Measurements from ENCODE around the gene IMPA2. TPM values are rescaled to one million over a fixed set of nuclear protein-coding genes. Genes with fewer than 3 reads are reported as not detected.
A peak's percentile ranks its signal among the peaks of the same experiment; 100 is the strongest.

IMPA2 gene
- total RNA-seq, 4 donors from 2014 or later, result 112 to 385 (median 215) TPM

DNA sequence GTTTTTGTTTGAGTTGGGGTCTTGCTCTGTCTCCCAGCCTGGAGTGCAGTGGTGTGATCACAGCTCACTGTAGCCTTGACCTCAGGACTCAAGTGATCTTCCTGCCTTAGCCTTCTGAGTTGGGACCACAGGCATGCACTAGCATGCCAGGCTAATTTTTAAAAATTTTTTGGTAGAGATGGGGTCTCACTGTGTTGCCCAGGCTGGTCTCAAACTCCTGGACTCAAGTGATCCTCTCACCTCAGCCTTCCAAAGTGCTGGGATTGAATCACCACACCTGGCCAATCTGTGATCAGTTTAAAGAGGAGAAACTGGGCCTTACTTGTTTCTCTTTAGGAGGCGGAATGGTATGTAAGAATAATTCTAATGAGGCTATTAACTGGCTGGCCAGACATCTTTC is 49.9 kb downstream of the IMPA2 start:
- Histone ChIP-seq H3K4me3 (no peak overlapping the region), H3K27ac (peak overlapping the region in 3 of 4 donors; percentile 66 to 75 (median 70)), H3K27me3 (no peaks in the 10 kb centered on the region), H3K4me1 (peaks cover 0 to 60% (median 20%) of the 10 kb centered on the region in 3 donors), H3K36me3 (peaks cover 0 to 49% of the 10 kb centered on the region in 2 donors), H3K9me3 (no peaks in the 10 kb centered on the region)
- no peak for ATAC-seq
- TF ChIP-seq EP300 (IDR thresholded peaks at IDR 0.05) (no peak), POLR2A (IDR thresholded peaks at IDR 0.05) (no peak), POLR2AphosphoS5 (IDR thresholded peaks at IDR 0.05) (no peak)
- TF ChIP-seq, protein P1, sequence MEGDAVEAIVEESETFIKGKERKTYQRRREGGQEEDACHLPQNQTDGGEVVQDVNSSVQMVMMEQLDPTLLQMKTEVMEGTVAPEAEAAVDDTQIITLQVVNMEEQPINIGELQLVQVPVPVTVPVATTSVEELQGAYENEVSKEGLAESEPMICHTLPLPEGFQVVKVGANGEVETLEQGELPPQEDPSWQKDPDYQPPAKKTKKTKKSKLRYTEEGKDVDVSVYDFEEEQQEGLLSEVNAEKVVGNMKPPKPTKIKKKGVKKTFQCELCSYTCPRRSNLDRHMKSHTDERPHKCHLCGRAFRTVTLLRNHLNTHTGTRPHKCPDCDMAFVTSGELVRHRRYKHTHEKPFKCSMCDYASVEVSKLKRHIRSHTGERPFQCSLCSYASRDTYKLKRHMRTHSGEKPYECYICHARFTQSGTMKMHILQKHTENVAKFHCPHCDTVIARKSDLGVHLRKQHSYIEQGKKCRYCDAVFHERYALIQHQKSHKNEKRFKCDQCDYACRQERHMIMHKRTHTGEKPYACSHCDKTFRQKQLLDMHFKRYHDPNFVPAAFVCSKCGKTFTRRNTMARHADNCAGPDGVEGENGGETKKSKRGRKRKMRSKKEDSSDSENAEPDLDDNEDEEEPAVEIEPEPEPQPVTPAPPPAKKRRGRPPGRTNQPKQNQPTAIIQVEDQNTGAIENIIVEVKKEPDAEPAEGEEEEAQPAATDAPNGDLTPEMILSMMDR (IDR thresholded peaks at IDR 0.05), result no peak
- WGBS, 2 donors (ENCODE audit: low coverage in 1 of 2), result 63 to 83% methylated on average over 1 of the region's 1 CpG

DNA sequence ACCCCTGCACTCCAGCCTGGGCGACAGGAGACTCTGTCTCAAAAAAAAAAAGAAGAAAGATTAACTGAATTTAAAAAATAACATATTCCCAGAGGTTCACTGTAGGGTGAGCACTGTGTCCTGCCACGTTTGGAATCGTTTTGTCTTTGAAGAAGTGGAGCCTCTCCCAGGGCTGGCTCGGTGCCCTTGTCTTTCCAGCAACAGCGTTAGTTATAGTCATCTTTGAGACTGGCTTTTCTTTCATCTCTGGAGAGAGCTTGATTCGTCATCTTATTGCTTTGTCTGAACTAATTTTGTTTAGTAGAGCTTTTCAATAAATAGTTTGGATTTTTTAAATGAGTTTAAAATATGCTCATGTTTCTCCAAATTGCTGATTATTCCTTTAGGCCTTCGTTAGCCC is 50.5 kb downstream of the IMPA2 start:
- peaks cover 0 to 49% of the 10 kb centered on the region in 2 donors for H3K36me3 ChIP-seq
- H3K4me3 ChIP-seq, result no peak overlapping the region
- no peaks in the 10 kb centered on the region for H3K9me3 ChIP-seq
- H3K27me3 ChIP-seq, result no peaks in the 10 kb centered on the region
- peak overlapping the region in 3 of 4 donors; percentile 66 to 75 (median 70) for H3K27ac ChIP-seq
- no peak for TF ChIP-seq EP300 (IDR thresholded peaks at IDR 0.05)
- TF ChIP-seq, protein P1 (IDR thresholded peaks at IDR 0.05), result no peak
- peak; percentile 77 for TF ChIP-seq POLR2AphosphoS5 (IDR thresholded peaks at IDR 0.05)
- 25 to 31% methylated on average over 7 of the region's 7 CpGs for WGBS, 2 donors (ENCODE audit: low coverage in 1 of 2)
- H3K4me1 ChIP-seq, result peaks cover 0 to 54% (median 15%) of the 10 kb centered on the region in 3 donors
- peak; percentile 65 for ATAC-seq

DNA sequence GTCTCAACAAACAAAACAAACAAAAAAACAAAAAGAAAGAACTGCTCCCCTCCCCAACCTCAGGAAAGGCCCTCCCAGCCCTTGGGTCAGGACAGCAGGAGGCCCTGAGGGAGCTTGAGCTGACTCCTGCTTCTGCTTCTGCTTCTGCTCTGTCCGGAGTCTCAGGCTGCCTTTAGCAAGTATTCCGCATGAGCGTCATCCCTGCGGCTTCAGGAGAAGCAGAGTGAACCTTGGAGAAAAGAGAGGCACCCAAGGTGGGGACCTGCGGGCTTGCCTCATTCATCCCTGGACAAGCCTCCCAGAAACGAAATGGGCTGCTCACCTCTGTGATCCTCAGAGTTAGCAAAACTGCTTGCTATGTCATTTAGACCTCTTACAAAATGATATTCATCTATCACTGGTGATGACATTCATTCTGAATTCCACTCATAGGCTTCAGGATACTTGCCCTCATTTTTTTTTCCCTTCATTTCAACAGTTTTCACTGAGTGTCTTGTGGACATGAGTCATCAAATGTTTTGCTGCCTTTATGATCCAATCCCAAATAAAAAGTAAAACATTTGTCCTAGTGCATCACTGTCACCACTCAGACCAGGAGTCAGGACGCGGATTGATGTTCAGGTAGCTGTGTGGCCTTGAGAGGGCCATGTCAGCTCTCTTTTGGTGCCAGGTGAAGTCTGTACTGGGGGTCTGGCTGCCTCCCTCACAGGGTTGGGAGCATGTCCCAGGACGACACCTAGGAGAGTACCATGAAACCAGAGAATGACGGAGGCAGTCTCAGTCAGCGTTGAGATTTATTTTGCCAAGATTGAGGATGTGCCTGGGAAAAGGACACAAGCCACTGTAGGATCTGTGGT is 51.7 kb downstream of the IMPA2 start:
- peak; percentile 62 for ATAC-seq
- Histone ChIP-seq H3K4me3 (no peak overlapping the region), H3K9me3 (no peaks in the 10 kb centered on the region), H3K4me1 (peaks cover 0 to 45% (median 12%) of the 10 kb centered on the region in 3 donors), H3K27me3 (no peaks in the 10 kb centered on the region), H3K27ac (peak overlapping the region in 3 of 4 donors; percentile 66 to 75 (median 70)), H3K36me3 (peaks cover 0 to 46% of the 10 kb centered on the region in 2 donors)
- TF ChIP-seq, protein P1 (IDR thresholded peaks at IDR 0.05), result no peak
- TF ChIP-seq EP300 (IDR thresholded peaks at IDR 0.05) (no peak), POLR2A (IDR thresholded peaks at IDR 0.05) (no peak), POLR2AphosphoS5 (IDR thresholded peaks at IDR 0.05) (no peak)
- WGBS, 2 donors (ENCODE audit: low coverage in 1 of 2), result 77 to 89% methylated on average over 5 to 6 of the region's 11 CpGs

GRCh38 chr18:12033643-12034025 is 52.3 kb downstream of the IMPA2 start:
- TF ChIP-seq POLR2AphosphoS5 (IDR thresholded peaks at IDR 0.05) (no peak), POLR2A (IDR thresholded peaks at IDR 0.05) (no peak), EP300 (IDR thresholded peaks at IDR 0.05) (no peak)
- TF ChIP-seq, protein P1 (IDR thresholded peaks at IDR 0.05), result no peak
- H3K4me1 ChIP-seq, result peaks cover 0 to 45% (median 17%) of the 10 kb centered on the region in 3 donors
- H3K27ac ChIP-seq, result peak overlapping the region in 2 of 4 donors; percentile 31 to 66
- 64 to 73% methylated on average over 6 to 7 of the region's 7 CpGs for WGBS, 2 donors (ENCODE audit: low coverage in 1 of 2)
- no peak overlapping the region for H3K4me3 ChIP-seq
- H3K27me3 ChIP-seq, result no peaks in the 10 kb centered on the region
- H3K9me3 ChIP-seq, result no peaks in the 10 kb centered on the region
- no peak for ATAC-seq
- peaks cover 0 to 39% of the 10 kb centered on the region in 2 donors for H3K36me3 ChIP-seq

All from gastroesophageal sphincter (tissue), 4 donors.